NCI-H187 (cell line): ENCODE measurements around the gene GSE1.
A peak's percentile ranks its signal among the peaks of the same experiment; 100 is the strongest.

Experiments
- DNase-seq, 2 experiments: peaks; one replicate each; lab custom pipeline; 2025; lab: John Stamatoyannopoulos, UW

The GSE1 gene

GRCh38 chr16:85606904-85607303, 6.2 kb upstream of the GSE1 start:
- no peak for DNase-seq

GRCh38 chr16:85607321-85607765, 5.8 kb upstream of the GSE1 start:
- no peak for DNase-seq

- DNase-seq: no peak
Measured at GRCh38 chr16:85607796-85608514, 5.2 kb upstream of the GSE1 start.

- DNase-seq: no peak
Measured at GRCh38 chr16:85608515-85608885, 4.6 kb upstream of the GSE1 start.

- no peak for DNase-seq
Measured at GRCh38 chr16:85608887-85609286, 4.2 kb upstream of the GSE1 start.

GRCh38 chr16:85609539-85609938, 3.6 kb upstream of the GSE1 start:
- DNase-seq: no peak

GRCh38 chr16:85610059-85610445, 3.1 kb upstream of the GSE1 start:
- DNase-seq: no peak

- DNase-seq: peak; percentile 75 to 85
Measured at GRCh38 chr16:85610446-85611193, 2.5 kb upstream of the GSE1 start.

GRCh38 chr16:85611194-85611443, 2.0 kb upstream of the GSE1 start:
- peak in 1 of 2 experiments; percentile 43 for DNase-seq

GRCh38 chr16:85611444-85612190, 1.5 kb upstream of the GSE1 start:
- DNase-seq: peak in 1 of 2 experiments; percentile 49

GRCh38 chr16:85612191-85612800, 826 bp upstream of the GSE1 start:
- peak in 1 of 2 experiments; percentile 22 for DNase-seq

- DNase-seq: peak in 1 of 2 experiments; percentile 51
Measured at GRCh38 chr16:85613604-85614337, 649 bp downstream of the GSE1 start.

GRCh38 chr16:85614338-85615013, 1.4 kb downstream of the GSE1 start:
- DNase-seq: no peak

GRCh38 chr16:85615014-85615851, 2.1 kb downstream of the GSE1 start:
- DNase-seq: peak in 1 of 2 experiments; percentile 32

GRCh38 chr16:85615852-85616606, 2.9 kb downstream of the GSE1 start:
- no peak for DNase-seq

- DNase-seq: no peak
Measured at GRCh38 chr16:85616607-85617321, 3.6 kb downstream of the GSE1 start.

GRCh38 chr16:85617948-85618347, 4.8 kb downstream of the GSE1 start:
- DNase-seq: no peak

- no peak for DNase-seq
Measured at GRCh38 chr16:85618521-85618920, 5.4 kb downstream of the GSE1 start.
